Suprapubic skin (tissue), 4 donors: ENCODE results near the gene CDC5L.

Source experiments
- POLR2A ChIP-seq, 2 donors: fragments of 450-650 bp; IDR thresholded peaks; one replicate each; pipeline ENCODE4 v1.6.1; 2017; ENCODE audit warnings: antibody characterized with exemption in 2 of 2, mild to moderate bottlenecking in 2 of 2, moderate library complexity in 2 of 2
- POLR2AphosphoS5 ChIP-seq, 3 donors: sonication (generic); formaldehyde crosslinking; IDR thresholded peaks; one replicate each; pipeline ENCODE4 v1.6.1; 2017; ENCODE audit warnings: antibody characterized with exemption in 3 of 3
- TF ChIP-seq, protein P1 (sequence below), 2 donors: fragments of 200-600 bp in 1 of 2; fragments of 450-650 bp in 1 of 2; sonication (generic) in 1 of 2; IDR thresholded peaks; one replicate each; pipeline ENCODE4 v1.5.1; 2016 to 2019; ENCODE audit warnings: antibody characterized with exemption in 2 of 2, mild to moderate bottlenecking in 1 of 2, moderate library complexity in 1 of 2

DNA sequence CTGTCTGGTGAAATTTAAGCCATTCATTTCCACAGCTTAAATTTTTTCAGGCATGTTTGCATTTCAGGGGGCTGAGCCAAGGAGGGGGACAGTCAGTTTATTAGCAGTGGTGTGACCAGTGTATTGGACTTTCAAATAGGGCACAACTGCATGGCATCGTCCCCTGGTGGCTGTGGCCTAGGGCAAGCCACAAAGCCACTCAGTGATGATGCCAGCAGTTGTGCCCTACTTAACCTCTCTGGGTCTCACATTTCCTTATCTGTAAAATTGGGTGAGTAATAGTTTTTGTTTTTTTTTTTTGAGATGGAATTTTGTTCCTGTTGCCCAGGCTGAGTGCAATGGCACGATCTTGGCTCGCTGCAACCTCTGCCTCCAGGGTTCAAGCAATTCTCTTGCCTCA, 48.0 kb downstream of the CDC5L start:
- TF ChIP-seq, protein P1, sequence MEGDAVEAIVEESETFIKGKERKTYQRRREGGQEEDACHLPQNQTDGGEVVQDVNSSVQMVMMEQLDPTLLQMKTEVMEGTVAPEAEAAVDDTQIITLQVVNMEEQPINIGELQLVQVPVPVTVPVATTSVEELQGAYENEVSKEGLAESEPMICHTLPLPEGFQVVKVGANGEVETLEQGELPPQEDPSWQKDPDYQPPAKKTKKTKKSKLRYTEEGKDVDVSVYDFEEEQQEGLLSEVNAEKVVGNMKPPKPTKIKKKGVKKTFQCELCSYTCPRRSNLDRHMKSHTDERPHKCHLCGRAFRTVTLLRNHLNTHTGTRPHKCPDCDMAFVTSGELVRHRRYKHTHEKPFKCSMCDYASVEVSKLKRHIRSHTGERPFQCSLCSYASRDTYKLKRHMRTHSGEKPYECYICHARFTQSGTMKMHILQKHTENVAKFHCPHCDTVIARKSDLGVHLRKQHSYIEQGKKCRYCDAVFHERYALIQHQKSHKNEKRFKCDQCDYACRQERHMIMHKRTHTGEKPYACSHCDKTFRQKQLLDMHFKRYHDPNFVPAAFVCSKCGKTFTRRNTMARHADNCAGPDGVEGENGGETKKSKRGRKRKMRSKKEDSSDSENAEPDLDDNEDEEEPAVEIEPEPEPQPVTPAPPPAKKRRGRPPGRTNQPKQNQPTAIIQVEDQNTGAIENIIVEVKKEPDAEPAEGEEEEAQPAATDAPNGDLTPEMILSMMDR (IDR thresholded peaks at IDR 0.05), result no peak
- TF ChIP-seq POLR2A (IDR thresholded peaks at IDR 0.05), result no peak
- no peak for TF ChIP-seq POLR2AphosphoS5 (IDR thresholded peaks at IDR 0.05)
